ENCODE results near the gene NUP188. TPM values are rescaled to one million over a fixed set of nuclear protein-coding genes. Genes with fewer than 3 reads are reported as not detected.

NUP188 gene
- total and polyA plus RNA-seq, 4 donors, result 6.9 to 34.7 (median 19.2) TPM

- no peaks in the 10 kb centered on the region for H3K4me1 ChIP-seq (ENCODE audit: control insufficient read depth in 4 of 4, insufficient read depth in 4 of 4, low read length in 3 of 4)
- TF ChIP-seq FOXA1 (IDR thresholded peaks at IDR 0.05), result no peak
- no peak for TF ChIP-seq RAD21 (IDR thresholded peaks at IDR 0.05)
- TF ChIP-seq HNF4A (conservative IDR thresholded peaks at IDR 0.05), result no peak
- no peak for TF ChIP-seq EGR1 (IDR thresholded peaks at IDR 0.05; ENCODE audit: low read depth in 2 of 2)
- H3K9me3 ChIP-seq (ENCODE audit: control insufficient read depth in 4 of 4, low read length in 3 of 4), result no peaks in the 10 kb centered on the region
- no peak overlapping the region for H3K4me3 ChIP-seq (ENCODE audit: low read depth in 1 of 3, low read length in 3 of 3)
- H3K27ac ChIP-seq (ENCODE audit: low read depth in 1 of 2, low read length in 2 of 2), result no peak overlapping the region
- H3K36me3 ChIP-seq (ENCODE audit: control insufficient read depth in 4 of 4, insufficient read depth in 3 of 4, low read depth in 1 of 4, low read length in 3 of 4), result peaks cover 0 to 17% (median 3%) of the 10 kb centered on the region in 4 donors
- WGBS, result 97% methylated on average over 11 of the region's 11 CpGs
- H3K9ac ChIP-seq (ENCODE audit: low read depth in 1 of 2, low read length in 2 of 2), result no peak overlapping the region
- DNase-seq (ENCODE audit: low spot score), result no peak
- no peaks in the 10 kb centered on the region for H3K27me3 ChIP-seq (ENCODE audit: control insufficient read depth in 4 of 4, insufficient read depth in 4 of 4, low read length in 3 of 4)
These were observed 66.6 kb downstream of the NUP188 start for GRCh38 chr9:129014124-129014523.

GRCh38 chr9:129014608-129015007 is 67.1 kb downstream of the NUP188 start:
- H3K4me3 ChIP-seq (ENCODE audit: low read depth in 1 of 3, low read length in 3 of 3), result no peak overlapping the region
- WGBS, result 87% methylated on average over 8 of the region's 8 CpGs
- no peaks in the 10 kb centered on the region for H3K9me3 ChIP-seq (ENCODE audit: control insufficient read depth in 4 of 4, low read length in 3 of 4)
- TF ChIP-seq TAF1 (conservative IDR thresholded peaks at IDR 0.05) (no peak), JUND (IDR thresholded peaks at IDR 0.05) (no peak), HNF4A (conservative IDR thresholded peaks at IDR 0.05) (no peak)
- H3K36me3 ChIP-seq (ENCODE audit: control insufficient read depth in 4 of 4, insufficient read depth in 3 of 4, low read depth in 1 of 4, low read length in 3 of 4), result peaks cover 0 to 17% (median 5%) of the 10 kb centered on the region in 4 donors
- H3K9ac ChIP-seq (ENCODE audit: low read depth in 1 of 2, low read length in 2 of 2), result no peak overlapping the region
- no peak for DNase-seq (ENCODE audit: low spot score)
- no peaks in the 10 kb centered on the region for H3K27me3 ChIP-seq (ENCODE audit: control insufficient read depth in 4 of 4, insufficient read depth in 4 of 4, low read length in 3 of 4)
- H3K4me1 ChIP-seq (ENCODE audit: control insufficient read depth in 4 of 4, insufficient read depth in 4 of 4, low read length in 3 of 4), result no peaks in the 10 kb centered on the region
- no peak overlapping the region for H3K27ac ChIP-seq (ENCODE audit: low read depth in 1 of 2, low read length in 2 of 2)

DNA sequence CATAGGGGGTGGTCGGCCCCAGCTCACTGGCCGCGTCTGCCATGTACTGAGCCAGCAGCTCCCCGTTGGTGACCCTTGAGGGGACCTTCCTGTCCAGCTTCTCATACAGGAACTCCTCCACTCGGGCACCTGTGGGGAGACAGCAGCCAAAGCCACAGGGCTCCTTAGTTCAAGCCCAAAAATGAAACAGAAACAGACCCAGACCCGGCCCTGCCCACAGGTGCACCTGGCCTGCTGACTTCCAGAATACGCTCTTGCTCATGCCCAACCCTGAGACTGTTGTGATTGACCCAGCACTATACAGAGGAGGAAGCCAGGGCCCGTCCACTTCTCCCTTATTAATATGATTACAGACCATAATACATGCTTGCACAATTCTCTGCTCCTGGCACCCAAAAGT is 73.6 kb downstream of the NUP188 start:
- Histone ChIP-seq H3K4me1 (ENCODE audit: control insufficient read depth in 4 of 4, insufficient read depth in 4 of 4, low read length in 3 of 4) (no peaks in the 10 kb centered on the region), H3K27ac (ENCODE audit: low read depth in 1 of 2, low read length in 2 of 2) (no peak overlapping the region), H3K27me3 (ENCODE audit: control insufficient read depth in 4 of 4, insufficient read depth in 4 of 4, low read length in 3 of 4) (no peaks in the 10 kb centered on the region), H3K4me3 (ENCODE audit: low read depth in 1 of 3, low read length in 3 of 3) (no peak overlapping the region), H3K9me3 (ENCODE audit: control insufficient read depth in 4 of 4, low read length in 3 of 4) (no peaks in the 10 kb centered on the region), H3K9ac (ENCODE audit: low read depth in 1 of 2, low read length in 2 of 2) (no peak overlapping the region), H3K36me3 (ENCODE audit: control insufficient read depth in 4 of 4, insufficient read depth in 3 of 4, low read depth in 1 of 4, low read length in 3 of 4) (peaks cover 0 to 4% (median 0%) of the 10 kb centered on the region in 4 donors)
- TF ChIP-seq FOXA1 (IDR thresholded peaks at IDR 0.05) (no peak), EGR1 (IDR thresholded peaks at IDR 0.05; ENCODE audit: low read depth in 2 of 2) (no peak), SP1 (IDR thresholded peaks at IDR 0.05) (no peak), HNF4G (IDR thresholded peaks at IDR 0.05) (no peak)
- WGBS, result 78% methylated on average over 8 of the region's 8 CpGs
- no peak for DNase-seq (ENCODE audit: low spot score)

GRCh38 chr9:129022037-129022436 is 74.5 kb downstream of the NUP188 start:
- no peak overlapping the region for H3K27ac ChIP-seq (ENCODE audit: low read depth in 1 of 2, low read length in 2 of 2)
- H3K36me3 ChIP-seq (ENCODE audit: control insufficient read depth in 4 of 4, insufficient read depth in 3 of 4, low read depth in 1 of 4, low read length in 3 of 4), result peaks cover 0 to 4% (median 0%) of the 10 kb centered on the region in 4 donors

More at GRCh38 chr9:129022037-129022436, 74.5 kb downstream of the NUP188 start:
- no peak overlapping the region for H3K4me3 ChIP-seq (ENCODE audit: low read depth in 1 of 3, low read length in 3 of 3)
- no peak overlapping the region for H3K9ac ChIP-seq (ENCODE audit: low read depth in 1 of 2, low read length in 2 of 2)
- TF ChIP-seq, protein P1, sequence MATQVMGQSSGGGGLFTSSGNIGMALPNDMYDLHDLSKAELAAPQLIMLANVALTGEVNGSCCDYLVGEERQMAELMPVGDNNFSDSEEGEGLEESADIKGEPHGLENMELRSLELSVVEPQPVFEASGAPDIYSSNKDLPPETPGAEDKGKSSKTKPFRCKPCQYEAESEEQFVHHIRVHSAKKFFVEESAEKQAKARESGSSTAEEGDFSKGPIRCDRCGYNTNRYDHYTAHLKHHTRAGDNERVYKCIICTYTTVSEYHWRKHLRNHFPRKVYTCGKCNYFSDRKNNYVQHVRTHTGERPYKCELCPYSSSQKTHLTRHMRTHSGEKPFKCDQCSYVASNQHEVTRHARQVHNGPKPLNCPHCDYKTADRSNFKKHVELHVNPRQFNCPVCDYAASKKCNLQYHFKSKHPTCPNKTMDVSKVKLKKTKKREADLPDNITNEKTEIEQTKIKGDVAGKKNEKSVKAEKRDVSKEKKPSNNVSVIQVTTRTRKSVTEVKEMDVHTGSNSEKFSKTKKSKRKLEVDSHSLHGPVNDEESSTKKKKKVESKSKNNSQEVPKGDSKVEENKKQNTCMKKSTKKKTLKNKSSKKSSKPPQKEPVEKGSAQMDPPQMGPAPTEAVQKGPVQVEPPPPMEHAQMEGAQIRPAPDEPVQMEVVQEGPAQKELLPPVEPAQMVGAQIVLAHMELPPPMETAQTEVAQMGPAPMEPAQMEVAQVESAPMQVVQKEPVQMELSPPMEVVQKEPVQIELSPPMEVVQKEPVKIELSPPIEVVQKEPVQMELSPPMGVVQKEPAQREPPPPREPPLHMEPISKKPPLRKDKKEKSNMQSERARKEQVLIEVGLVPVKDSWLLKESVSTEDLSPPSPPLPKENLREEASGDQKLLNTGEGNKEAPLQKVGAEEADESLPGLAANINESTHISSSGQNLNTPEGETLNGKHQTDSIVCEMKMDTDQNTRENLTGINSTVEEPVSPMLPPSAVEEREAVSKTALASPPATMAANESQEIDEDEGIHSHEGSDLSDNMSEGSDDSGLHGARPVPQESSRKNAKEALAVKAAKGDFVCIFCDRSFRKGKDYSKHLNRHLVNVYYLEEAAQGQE (IDR thresholded peaks at IDR 0.05), result no peak
- TF ChIP-seq FOXA1 (IDR thresholded peaks at IDR 0.05) (no peak), SP1 (IDR thresholded peaks at IDR 0.05) (no peak), NR2F2 (IDR thresholded peaks at IDR 0.05) (no peak), YY1 (IDR thresholded peaks at IDR 0.05) (no peak), HNF4A (conservative IDR thresholded peaks at IDR 0.05) (no peak), TAF1 (conservative IDR thresholded peaks at IDR 0.05) (no peak), MAX (IDR thresholded peaks at IDR 0.05) (no peak), JUND (IDR thresholded peaks at IDR 0.05) (no peak), GABPA (IDR thresholded peaks at IDR 0.05 in 1 of 2, conservative IDR thresholded peaks at IDR 0.05 in 1 of 2) (no peak)
- TF ChIP-seq, protein P2, sequence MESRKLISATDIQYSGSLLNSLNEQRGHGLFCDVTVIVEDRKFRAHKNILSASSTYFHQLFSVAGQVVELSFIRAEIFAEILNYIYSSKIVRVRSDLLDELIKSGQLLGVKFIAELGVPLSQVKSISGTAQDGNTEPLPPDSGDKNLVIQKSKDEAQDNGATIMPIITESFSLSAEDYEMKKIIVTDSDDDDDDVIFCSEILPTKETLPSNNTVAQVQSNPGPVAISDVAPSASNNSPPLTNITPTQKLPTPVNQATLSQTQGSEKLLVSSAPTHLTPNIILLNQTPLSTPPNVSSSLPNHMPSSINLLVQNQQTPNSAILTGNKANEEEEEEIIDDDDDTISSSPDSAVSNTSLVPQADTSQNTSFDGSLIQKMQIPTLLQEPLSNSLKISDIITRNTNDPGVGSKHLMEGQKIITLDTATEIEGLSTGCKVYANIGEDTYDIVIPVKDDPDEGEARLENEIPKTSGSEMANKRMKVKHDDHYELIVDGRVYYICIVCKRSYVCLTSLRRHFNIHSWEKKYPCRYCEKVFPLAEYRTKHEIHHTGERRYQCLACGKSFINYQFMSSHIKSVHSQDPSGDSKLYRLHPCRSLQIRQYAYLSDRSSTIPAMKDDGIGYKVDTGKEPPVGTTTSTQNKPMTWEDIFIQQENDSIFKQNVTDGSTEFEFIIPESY (IDR thresholded peaks at IDR 0.05), result no peak
- TF ChIP-seq, protein P3, sequence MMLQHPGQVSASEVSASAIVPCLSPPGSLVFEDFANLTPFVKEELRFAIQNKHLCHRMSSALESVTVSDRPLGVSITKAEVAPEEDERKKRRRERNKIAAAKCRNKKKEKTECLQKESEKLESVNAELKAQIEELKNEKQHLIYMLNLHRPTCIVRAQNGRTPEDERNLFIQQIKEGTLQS (IDR thresholded peaks at IDR 0.05), result no peak
- TF ChIP-seq, protein P4, sequence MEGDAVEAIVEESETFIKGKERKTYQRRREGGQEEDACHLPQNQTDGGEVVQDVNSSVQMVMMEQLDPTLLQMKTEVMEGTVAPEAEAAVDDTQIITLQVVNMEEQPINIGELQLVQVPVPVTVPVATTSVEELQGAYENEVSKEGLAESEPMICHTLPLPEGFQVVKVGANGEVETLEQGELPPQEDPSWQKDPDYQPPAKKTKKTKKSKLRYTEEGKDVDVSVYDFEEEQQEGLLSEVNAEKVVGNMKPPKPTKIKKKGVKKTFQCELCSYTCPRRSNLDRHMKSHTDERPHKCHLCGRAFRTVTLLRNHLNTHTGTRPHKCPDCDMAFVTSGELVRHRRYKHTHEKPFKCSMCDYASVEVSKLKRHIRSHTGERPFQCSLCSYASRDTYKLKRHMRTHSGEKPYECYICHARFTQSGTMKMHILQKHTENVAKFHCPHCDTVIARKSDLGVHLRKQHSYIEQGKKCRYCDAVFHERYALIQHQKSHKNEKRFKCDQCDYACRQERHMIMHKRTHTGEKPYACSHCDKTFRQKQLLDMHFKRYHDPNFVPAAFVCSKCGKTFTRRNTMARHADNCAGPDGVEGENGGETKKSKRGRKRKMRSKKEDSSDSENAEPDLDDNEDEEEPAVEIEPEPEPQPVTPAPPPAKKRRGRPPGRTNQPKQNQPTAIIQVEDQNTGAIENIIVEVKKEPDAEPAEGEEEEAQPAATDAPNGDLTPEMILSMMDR (IDR thresholded peaks at IDR 0.05; ENCODE audit: low read depth, low read length, missing input control), result no peak
- WGBS, result 95% methylated on average over 9 of the region's 9 CpGs
- H3K9me3 ChIP-seq (ENCODE audit: control insufficient read depth in 4 of 4, low read length in 3 of 4), result no peaks in the 10 kb centered on the region
- DNase-seq (ENCODE audit: low spot score), result no peak
- no peaks in the 10 kb centered on the region for H3K27me3 ChIP-seq (ENCODE audit: control insufficient read depth in 4 of 4, insufficient read depth in 4 of 4, low read length in 3 of 4)
- peaks cover 0 to 4% (median under 1%) of the 10 kb centered on the region in 4 donors for H3K4me1 ChIP-seq (ENCODE audit: control insufficient read depth in 4 of 4, insufficient read depth in 4 of 4, low read length in 3 of 4)

Measured in liver (tissue), 9 donors.